Measurements from ENCODE around the gene SV2C. TPM values are rescaled to one million over a fixed set of nuclear protein-coding genes. Genes with fewer than 3 reads are reported as not detected.
"Not testable (repeated sequence)": the region's sequence is repeated elsewhere in the genome, so short reads cannot be mapped to it uniquely, and the experiment has no call there.

The SV2C gene
- total RNA-seq, 2 donors from 2014 or later = 0.14 TPM

DNA sequence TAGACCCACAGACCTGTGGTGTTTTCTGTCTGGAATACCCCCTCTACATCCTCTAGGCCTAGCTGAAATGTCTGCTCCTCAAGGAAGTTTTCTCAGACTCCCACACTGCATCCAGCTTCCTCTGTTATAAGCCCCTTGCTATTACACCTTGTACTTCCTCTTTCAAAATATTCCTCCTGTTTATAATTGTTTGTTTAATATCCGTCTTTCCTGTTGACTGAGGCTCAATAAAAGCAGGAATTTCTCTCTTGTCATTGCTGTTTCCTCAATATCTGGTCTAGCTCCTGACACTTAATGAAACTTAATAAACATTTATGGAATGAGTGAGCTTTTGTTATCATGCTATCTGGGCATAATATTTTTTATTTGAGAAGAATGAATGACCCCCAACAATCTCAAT, 285.8 kb downstream of the SV2C start:
- H3K4me1 ChIP-seq (ENCODE audit: control insufficient read depth in 1 of 2, low read depth in 2 of 2) = no peaks in the 10 kb centered on the region
- H3K27me3 ChIP-seq (replicated peaks; ENCODE audit: insufficient read depth) = no peaks in the 10 kb centered on the region
- no peaks in the 10 kb centered on the region for H3K36me3 ChIP-seq
- ATAC-seq (ENCODE audit: insufficient number of reproducible peaks, low FRiP score, low read depth) (no peak), DNase-seq (ENCODE audit: low spot score) (no peak)
- H3K27ac ChIP-seq = no peak overlapping the region
- no peaks in the 10 kb centered on the region for H3K9me3 ChIP-seq
- H3K4me3 ChIP-seq = no peak overlapping the region
- TF ChIP-seq, protein P1, sequence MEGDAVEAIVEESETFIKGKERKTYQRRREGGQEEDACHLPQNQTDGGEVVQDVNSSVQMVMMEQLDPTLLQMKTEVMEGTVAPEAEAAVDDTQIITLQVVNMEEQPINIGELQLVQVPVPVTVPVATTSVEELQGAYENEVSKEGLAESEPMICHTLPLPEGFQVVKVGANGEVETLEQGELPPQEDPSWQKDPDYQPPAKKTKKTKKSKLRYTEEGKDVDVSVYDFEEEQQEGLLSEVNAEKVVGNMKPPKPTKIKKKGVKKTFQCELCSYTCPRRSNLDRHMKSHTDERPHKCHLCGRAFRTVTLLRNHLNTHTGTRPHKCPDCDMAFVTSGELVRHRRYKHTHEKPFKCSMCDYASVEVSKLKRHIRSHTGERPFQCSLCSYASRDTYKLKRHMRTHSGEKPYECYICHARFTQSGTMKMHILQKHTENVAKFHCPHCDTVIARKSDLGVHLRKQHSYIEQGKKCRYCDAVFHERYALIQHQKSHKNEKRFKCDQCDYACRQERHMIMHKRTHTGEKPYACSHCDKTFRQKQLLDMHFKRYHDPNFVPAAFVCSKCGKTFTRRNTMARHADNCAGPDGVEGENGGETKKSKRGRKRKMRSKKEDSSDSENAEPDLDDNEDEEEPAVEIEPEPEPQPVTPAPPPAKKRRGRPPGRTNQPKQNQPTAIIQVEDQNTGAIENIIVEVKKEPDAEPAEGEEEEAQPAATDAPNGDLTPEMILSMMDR (IDR thresholded peaks at IDR 0.05) = no peak

DNA sequence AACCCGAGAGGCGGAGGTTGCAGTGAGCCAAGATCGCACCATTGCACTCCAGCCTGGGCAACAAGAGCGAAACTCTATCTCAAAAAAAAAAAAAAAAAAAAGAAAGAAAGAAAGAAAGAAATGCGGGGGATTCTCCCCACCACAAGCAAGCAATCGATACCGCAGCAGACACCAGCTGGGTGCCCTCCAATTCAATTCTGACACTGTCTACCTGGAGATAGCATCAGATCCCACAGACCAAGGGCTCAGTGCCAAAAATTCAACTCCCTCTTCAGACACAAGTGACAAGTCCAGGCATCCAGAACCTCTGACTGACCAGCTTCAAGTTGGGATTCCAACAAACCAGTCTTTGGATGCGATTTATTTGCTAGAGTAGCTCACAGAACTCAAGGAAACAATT, 286.5 kb downstream of the SV2C start:
- H3K4me1 ChIP-seq (ENCODE audit: control insufficient read depth in 1 of 2, low read depth in 2 of 2); DNase-seq (ENCODE audit: low spot score): not testable (repeated sequence)

DNA sequence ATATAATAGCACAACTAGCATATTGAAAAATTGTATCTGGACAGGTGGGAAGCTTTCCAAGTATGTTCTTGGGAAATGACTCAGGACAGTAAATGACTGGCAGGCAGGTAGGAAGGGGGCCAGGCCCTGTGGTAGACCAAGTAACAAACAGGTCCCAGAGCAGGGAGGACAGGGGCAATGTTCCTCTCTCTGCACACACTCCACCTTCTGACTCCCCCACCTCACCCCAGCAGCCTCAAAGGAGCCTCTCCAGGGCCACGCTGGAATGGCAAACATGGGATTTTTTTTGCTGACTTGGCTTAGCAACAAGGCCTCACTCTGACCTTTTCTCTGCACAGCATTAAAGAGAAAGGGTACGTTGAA, 288.8 kb downstream of the SV2C start:
- no peak for DNase-seq (ENCODE audit: low spot score)
- no peaks in the 10 kb centered on the region for H3K9me3 ChIP-seq
- H3K4me1 ChIP-seq (ENCODE audit: control insufficient read depth in 1 of 2, low read depth in 2 of 2) = no peaks in the 10 kb centered on the region
- H3K27me3 ChIP-seq (replicated peaks; ENCODE audit: insufficient read depth) = no peaks in the 10 kb centered on the region
- no peak overlapping the region for H3K27ac ChIP-seq
- no peak for ATAC-seq (ENCODE audit: insufficient number of reproducible peaks, low FRiP score, low read depth)
- no peaks in the 10 kb centered on the region for H3K36me3 ChIP-seq
- no peak overlapping the region for H3K4me3 ChIP-seq
- TF ChIP-seq, protein P1 (IDR thresholded peaks at IDR 0.05) = no peak

More for the DNA sequence above, 286.5 kb downstream of the SV2C start:
- not testable (repeated sequence) for H3K4me3 ChIP-seq; H3K27me3 ChIP-seq (replicated peaks; ENCODE audit: insufficient read depth); H3K36me3 ChIP-seq; ATAC-seq (ENCODE audit: insufficient number of reproducible peaks, low FRiP score, low read depth); H3K9me3 ChIP-seq; H3K27ac ChIP-seq

DNA sequence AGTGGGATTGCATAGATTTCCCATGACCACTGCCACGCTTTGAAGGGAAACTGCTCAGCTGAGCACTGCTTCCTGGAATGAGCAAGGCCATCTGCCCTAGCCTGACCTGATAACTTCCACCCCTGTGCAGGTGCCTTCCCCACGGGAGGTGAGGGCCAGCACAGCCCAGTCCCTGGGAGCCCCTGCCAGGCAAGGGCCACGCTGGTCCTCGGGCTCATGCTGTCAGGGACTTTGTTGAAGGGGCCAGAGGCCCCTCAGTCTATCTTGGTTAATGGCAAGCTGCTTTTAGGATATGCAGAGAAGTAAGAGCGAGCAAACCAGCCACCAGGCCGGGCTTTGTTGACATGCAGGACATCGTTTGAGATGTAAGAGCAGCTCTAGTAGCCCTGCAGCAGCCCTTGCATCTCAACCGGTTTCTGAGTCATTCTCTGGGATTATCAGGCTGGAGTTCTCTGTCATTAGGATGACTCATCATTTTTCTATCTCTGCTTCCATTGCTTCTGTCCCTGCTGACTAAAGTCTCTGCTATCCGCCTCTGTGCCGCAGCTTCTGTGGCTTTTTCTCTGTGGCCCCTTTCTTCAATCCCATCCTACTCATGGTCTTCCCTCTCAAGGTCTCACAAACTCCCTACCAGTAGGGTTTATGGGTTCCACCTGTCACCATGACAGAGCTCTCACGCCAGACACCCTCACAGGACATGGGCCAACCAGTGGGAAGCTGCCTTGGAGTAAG, 289.3 kb downstream of the SV2C start:
- Histone ChIP-seq H3K27ac (no peak overlapping the region), H3K4me1 (ENCODE audit: control insufficient read depth in 1 of 2, low read depth in 2 of 2) (no peaks in the 10 kb centered on the region), H3K9me3 (no peaks in the 10 kb centered on the region), H3K27me3 (replicated peaks; ENCODE audit: insufficient read depth) (no peaks in the 10 kb centered on the region), H3K4me3 (no peak overlapping the region), H3K36me3 (no peaks in the 10 kb centered on the region)
- TF ChIP-seq, protein P1 (IDR thresholded peaks at IDR 0.05) = no peak
- no peak for ATAC-seq (ENCODE audit: insufficient number of reproducible peaks, low FRiP score, low read depth)
- DNase-seq (ENCODE audit: low spot score) = no peak

DNA sequence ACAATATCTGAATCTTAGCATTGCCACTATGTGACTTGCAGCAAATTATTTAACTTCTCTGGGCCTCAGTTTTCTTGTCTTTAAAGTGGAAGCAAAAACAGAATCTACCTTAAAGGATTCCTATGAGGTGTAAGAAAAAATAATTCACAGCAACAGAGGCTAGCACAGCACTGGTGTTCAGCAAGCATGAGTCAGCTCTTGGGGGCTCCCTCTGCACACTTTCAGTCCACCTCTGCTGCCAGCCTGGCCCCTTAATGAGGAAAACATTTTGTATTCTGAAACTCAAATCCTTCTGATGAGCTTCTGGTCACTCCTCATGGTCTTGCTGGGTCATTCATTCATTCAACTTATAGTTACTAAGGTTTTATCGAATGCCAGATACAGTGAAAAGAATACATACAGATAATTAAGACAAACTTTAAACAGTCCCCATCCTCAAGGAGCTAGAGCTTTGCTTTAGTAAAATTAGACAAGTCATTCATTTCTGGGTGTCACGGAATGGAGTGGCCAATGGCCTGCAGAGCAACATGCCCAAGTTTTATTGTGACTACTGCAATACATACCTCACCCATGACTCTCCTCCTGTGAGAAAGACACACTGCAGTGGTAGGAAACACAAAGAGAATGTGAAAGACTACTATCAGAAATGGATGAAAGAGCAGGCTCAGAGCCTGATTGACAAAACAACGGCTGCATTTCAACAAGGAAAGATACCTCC, 293.1 kb downstream of the SV2C start:
- no peaks in the 10 kb centered on the region for H3K4me1 ChIP-seq (ENCODE audit: control insufficient read depth in 1 of 2, low read depth in 2 of 2)
- H3K27ac ChIP-seq = no peak overlapping the region
- H3K36me3 ChIP-seq = no peaks in the 10 kb centered on the region

More for the DNA sequence above, 293.1 kb downstream of the SV2C start:
- ATAC-seq (ENCODE audit: insufficient number of reproducible peaks, low FRiP score, low read depth) (no peak), DNase-seq (ENCODE audit: low spot score) (no peak)
- Histone ChIP-seq H3K27me3 (replicated peaks; ENCODE audit: insufficient read depth) (no peaks in the 10 kb centered on the region), H3K4me3 (no peak overlapping the region), H3K9me3 (no peaks in the 10 kb centered on the region)
- TF ChIP-seq, protein P1 (IDR thresholded peaks at IDR 0.05) = no peak

Measured in thoracic aorta (tissue), 2 donors.